PFSK-1 (cell line): ENCODE measurements around the gene SAMD9L.

ENCODE experiments used
- FOXP2 ChIP-seq: optimal IDR thresholded peaks from 2 replicates; pipeline ENCODE3; 2011; ENCODE audit warnings: borderline replicate concordance, control low read depth, inconsistent platforms; ENCODE audit not compliant: insufficient read depth; ENCODE audit errors: extremely low read length, extremely low read depth
- POLR2AphosphoS5 ChIP-seq: IDR thresholded peaks from 2 replicates; pipeline ENCODE4 v1.6.1; 2012; ENCODE audit warnings: low read depth, mild to moderate bottlenecking, control low read depth, low read length, moderate library complexity
- REST ChIP-seq, 2 experiments: IDR thresholded peaks; 2 replicates each; pipeline versions ENCODE4 v1.6.1 to v1.8.0; 2011 to 2012; ENCODE audit warnings: low read depth in 2 of 2, low read length in 2 of 2, control low read depth in 1 of 2, inconsistent platforms in 1 of 2, mild to moderate bottlenecking in 1 of 2, moderate library complexity in 1 of 2; ENCODE audit not compliant: insufficient read depth in 1 of 2
- SIN3A ChIP-seq: IDR thresholded peaks from 2 replicates; pipeline ENCODE4 v1.6.1; 2012; ENCODE audit warnings: mild to moderate bottlenecking, low read length, moderate library complexity, borderline replicate concordance; ENCODE audit not compliant: insufficient read depth
- TAF1 ChIP-seq: IDR thresholded peaks from 2 replicates; pipeline ENCODE4 v1.6.1; 2012; ENCODE audit warnings: low read length, control low read depth, borderline replicate concordance; ENCODE audit not compliant: insufficient read depth

The SAMD9L gene

GRCh38 chr7:93146472-93147141 lies 1.6 kb downstream of the SAMD9L start:
- no peak for TF ChIP-seq POLR2AphosphoS5

- TF ChIP-seq FOXP2 (no peak), SIN3A (no peak), REST (IDR thresholded peaks at IDR 0.05; ENCODE audit: insufficient read depth in 1 of 2, low read depth in 2 of 2, low read length in 2 of 2) (no peak), POLR2AphosphoS5 (no peak), TAF1 (no peak)
These were observed 2.1 kb downstream of the SAMD9L start for GRCh38 chr7:93146036-93146435.

- no peak for TF ChIP-seq REST (IDR thresholded peaks at IDR 0.05; ENCODE audit: insufficient read depth in 1 of 2, low read depth in 2 of 2, low read length in 2 of 2)
- no peak for TF ChIP-seq POLR2AphosphoS5
- TF ChIP-seq TAF1, result no peak
- TF ChIP-seq SIN3A, result no peak
- TF ChIP-seq FOXP2, result no peak
These were observed 2.8 kb downstream of the SAMD9L start for GRCh38 chr7:93145354-93145753.

GRCh38 chr7:93142127-93142526 lies 6.1 kb downstream of the SAMD9L start:
- TF ChIP-seq SIN3A (no peak), POLR2AphosphoS5 (no peak), REST (IDR thresholded peaks at IDR 0.05; ENCODE audit: insufficient read depth in 1 of 2, low read depth in 2 of 2, low read length in 2 of 2) (no peak)

GRCh38 chr7:93140582-93141191 lies 7.5 kb downstream of the SAMD9L start:
- TF ChIP-seq FOXP2, result no peak
- TF ChIP-seq POLR2AphosphoS5, result no peak
- no peak for TF ChIP-seq REST (IDR thresholded peaks at IDR 0.05; ENCODE audit: insufficient read depth in 1 of 2, low read depth in 2 of 2, low read length in 2 of 2)
- no peak for TF ChIP-seq TAF1
- no peak for TF ChIP-seq SIN3A
